GM19467 (cell line): ENCODE measurements around the gene NEDD4L.

Experiments
- ATAC-seq: cut with Tn5 transposase; IDR thresholded peaks from one replicate; pipeline ENCODE4 v1.9.1; 2021; ENCODE audit warnings: mild to moderate bottlenecking, moderate library complexity; ENCODE audit not compliant: unreplicated experiment

Gene NEDD4L

GRCh38 chr18:58337686-58338085 is 293.7 kb downstream of the NEDD4L start:
- no peak for ATAC-seq

- no peak for ATAC-seq
Observed at GRCh38 chr18:58338141-58338540, 294.1 kb downstream of the NEDD4L start.

GRCh38 chr18:58338961-58339592 is 295.1 kb downstream of the NEDD4L start:
- no peak for ATAC-seq

- ATAC-seq, result no peak
Observed at GRCh38 chr18:58339890-58340289, 295.9 kb downstream of the NEDD4L start.

GRCh38 chr18:58341916-58342315 is 297.9 kb downstream of the NEDD4L start:
- ATAC-seq, result no peak

- no peak for ATAC-seq
Observed at GRCh38 chr18:58344080-58344670, 300.1 kb downstream of the NEDD4L start.

GRCh38 chr18:58344861-58345463 is 300.9 kb downstream of the NEDD4L start:
- ATAC-seq, result no peak

GRCh38 chr18:58345875-58346274 is 301.8 kb downstream of the NEDD4L start:
- no peak for ATAC-seq

- no peak for ATAC-seq
Observed at GRCh38 chr18:58347135-58347534, 303.1 kb downstream of the NEDD4L start.

- ATAC-seq, result no peak
Observed at GRCh38 chr18:58348517-58348916, 304.5 kb downstream of the NEDD4L start.

GRCh38 chr18:58348951-58349350 is 304.9 kb downstream of the NEDD4L start:
- ATAC-seq, result no peak

- ATAC-seq, result no peak
Observed at GRCh38 chr18:58349650-58350049, 305.6 kb downstream of the NEDD4L start.

- ATAC-seq, result no peak
Observed at GRCh38 chr18:58350526-58350925, 306.5 kb downstream of the NEDD4L start.

- no peak for ATAC-seq
Observed at GRCh38 chr18:58351776-58352175, 307.8 kb downstream of the NEDD4L start.

- ATAC-seq, result no peak
Observed at GRCh38 chr18:58353581-58353980, 309.6 kb downstream of the NEDD4L start.

- no peak for ATAC-seq
Observed at GRCh38 chr18:58354051-58354450, 310.0 kb downstream of the NEDD4L start.

GRCh38 chr18:58354791-58355190 is 310.8 kb downstream of the NEDD4L start:
- no peak for ATAC-seq

GRCh38 chr18:58355243-58355642 is 311.2 kb downstream of the NEDD4L start:
- no peak for ATAC-seq

GRCh38 chr18:58359218-58359617 is 315.2 kb downstream of the NEDD4L start:
- ATAC-seq, result no peak

GRCh38 chr18:58359620-58360019 is 315.6 kb downstream of the NEDD4L start:
- no peak for ATAC-seq

- no peak for ATAC-seq
Observed at GRCh38 chr18:58360324-58360723, 316.3 kb downstream of the NEDD4L start.

GRCh38 chr18:58361212-58361611 is 317.2 kb downstream of the NEDD4L start:
- ATAC-seq, result no peak
